GM20431 (cell line): ENCODE data around the gene DHX40.
"Not testable (repeated sequence)": the region's sequence is repeated elsewhere in the genome, so short reads cannot be mapped to it uniquely, and the experiment has no call there.

ENCODE experiments used
- in situ Hi-C: fragments of 300-500 bp; cut with MseI, MboI; formaldehyde crosslinking; loops from one replicate; pipeline ENCODE4 v1.15.0; 2020; ENCODE audit warnings: low sequenced_read_pairs; ENCODE audit not compliant: unreplicated experiment

DHX40 gene

GRCh38 chr17:59626756-59627155 is 61.3 kb downstream of the DHX40 start:
- in situ Hi-C loops, result no loop called here

DNA sequence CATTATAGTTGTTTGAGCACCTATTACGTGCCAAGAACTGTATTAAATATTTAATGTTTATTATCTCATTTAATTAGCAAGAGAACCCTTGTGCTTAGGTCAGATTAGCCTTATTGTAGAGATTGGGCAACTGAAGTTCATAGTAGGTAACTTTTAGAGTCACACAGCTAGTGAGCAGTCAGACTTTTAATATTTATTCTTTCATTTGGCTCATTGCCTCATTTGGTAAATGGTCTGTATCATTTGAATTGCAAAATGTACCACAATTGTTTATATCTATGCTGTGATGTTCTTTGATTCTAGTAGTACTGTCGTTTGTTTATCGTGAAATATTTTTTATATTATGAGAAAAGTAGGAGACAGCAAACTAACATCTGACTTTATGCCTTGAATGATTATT is 61.9 kb downstream of the DHX40 start:
- in situ Hi-C loops, result no loop called here

DNA sequence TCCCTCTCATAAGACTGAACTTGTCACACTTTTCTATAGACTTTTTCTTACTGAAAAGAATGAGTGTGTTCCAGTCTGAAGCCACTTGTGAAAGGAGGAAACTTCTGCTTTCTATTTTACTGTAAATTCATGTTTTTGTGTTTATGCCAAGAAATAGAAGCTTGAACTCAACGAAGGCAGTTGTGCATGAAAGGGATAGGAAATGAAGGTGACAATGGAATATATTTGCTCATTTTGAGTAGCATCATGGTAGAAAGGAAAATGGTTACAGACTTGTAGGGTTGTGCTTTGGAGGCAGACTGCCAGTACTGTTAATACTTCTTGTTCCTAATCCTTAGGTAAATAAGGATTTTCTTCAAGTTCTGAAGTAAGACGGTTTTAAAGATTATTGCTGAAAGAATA is 62.4 kb downstream of the DHX40 start:
- in situ Hi-C loops, result no loop called here

- in situ Hi-C loops, result no loop called here
These were observed 63.8 kb downstream of the DHX40 start for GRCh38 chr17:59629174-59629573.

GRCh38 chr17:59631276-59631675 is 65.9 kb downstream of the DHX40 start:
- in situ Hi-C loops, result no loop called here

DNA sequence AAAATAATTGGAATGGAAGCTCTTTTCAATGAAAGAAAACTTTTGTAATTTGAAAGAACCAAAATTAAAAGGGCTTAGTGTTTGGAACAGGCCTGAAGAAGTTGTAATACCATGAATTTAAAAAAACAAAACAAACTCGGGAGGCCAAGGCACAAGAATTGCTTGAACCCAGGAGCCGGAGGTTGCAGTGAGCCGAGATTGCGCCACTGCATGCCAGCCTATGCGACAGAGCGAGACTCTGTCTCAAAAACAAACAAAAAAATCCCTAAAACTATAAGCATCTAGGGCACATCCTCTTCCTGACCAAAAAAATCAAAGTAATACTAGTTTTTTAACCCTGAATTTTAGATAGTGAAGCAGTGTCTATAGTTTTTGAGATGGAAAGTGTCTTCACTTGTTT is 67.0 kb downstream of the DHX40 start:
- in situ Hi-C loops, result no loop called here

- in situ Hi-C loops, result no loop called here
These were observed 68.4 kb downstream of the DHX40 start for GRCh38 chr17:59633658-59634359.

DNA sequence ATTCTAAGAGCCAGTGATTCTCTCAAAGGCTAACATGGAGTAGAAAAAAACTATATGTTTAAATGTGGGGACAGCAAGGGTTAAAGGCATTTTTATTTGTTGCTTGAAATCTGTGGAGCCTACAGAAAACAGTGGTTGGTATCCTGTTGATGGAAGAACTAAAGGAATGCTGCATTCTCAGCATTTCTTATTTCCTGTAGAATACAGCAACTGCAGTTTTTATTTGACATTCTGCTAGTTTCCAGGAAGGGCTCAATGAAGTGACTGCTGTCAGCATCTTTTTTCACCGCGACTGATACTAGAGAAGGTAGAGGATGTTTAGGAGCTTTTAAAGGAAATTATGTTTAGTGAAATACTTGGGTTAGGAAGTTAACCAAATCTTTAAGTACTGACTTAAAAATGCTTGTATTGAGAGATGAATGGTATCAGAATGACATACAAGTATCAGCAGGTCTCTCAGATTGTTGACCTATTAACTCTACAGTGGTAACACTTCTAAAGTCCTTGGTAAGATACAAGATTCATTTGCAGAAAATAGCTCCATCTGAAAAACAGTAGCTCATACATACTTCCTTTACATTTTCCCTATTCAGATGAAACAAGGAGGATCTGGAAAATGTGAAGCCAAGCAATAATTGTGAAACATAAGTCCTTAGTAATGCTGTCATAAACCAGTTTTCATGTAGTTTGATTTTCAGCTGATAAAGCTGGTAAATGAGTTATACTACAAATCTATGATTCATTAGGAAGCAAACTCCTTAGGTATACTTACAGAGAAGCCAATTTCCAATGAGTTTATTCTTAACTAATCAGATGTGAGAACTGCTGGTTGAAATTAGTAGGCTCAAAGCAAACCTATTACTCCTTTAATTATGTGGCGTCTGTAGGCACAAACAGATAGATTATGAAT is 69.5 kb downstream of the DHX40 start:
- in situ Hi-C loops, result no loop called here

DNA sequence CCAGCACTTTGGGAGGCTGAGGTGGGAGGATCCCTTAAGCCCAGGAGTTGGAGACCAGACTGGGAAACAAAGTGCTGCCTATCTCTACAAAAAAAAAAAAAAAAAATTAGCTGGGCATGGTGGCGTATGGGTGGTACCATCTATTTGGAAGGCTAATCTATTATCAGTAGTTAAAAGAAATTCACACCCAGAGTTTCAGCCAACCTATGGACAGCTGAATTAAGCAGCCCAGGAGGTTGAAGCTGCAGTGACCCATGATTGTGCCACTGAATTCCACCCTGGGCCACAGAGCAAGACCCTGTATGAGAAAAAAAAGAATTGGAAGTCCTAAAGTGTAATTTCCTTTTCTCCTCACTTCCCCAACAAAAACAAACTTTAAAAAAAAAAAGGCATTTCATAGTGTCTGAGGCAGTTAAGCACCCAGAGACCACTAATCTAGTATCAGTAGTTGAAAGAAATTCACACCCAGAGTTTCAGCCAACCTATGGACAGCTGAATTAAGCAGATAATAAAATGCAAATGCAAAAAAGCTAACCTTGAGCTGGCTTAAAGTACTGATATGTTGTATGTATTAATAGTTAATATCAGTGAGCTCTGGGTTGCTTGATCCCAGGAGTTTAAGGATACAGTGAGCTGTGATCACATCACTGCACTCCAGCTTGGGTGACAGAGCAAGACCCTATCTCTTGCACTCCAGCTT is 72.4 kb downstream of the DHX40 start:
- in situ Hi-C loops, result no loop called here

DNA sequence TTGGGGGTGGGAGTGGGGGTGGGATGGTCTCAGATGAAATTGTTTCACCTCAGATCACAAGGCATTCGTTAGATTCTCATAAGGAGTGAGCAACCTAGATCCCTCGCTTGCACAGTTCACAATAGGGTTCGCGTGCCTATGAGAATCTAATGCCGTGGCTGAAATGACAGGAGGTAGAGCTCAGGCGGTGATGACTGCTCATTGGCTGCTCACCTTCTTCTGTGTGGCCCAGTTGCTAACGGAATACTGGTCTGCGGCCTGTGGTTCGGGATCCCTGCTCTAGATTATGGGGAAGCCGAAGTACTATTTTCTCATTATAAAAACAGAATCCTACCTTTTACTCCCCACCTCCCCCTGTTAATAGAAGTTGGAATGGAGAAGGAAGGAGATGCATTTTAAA is 73.1 kb downstream of the DHX40 start:
- in situ Hi-C loops, result no loop called here

- in situ Hi-C loops, result no loop called here
These were observed 76.5 kb downstream of the DHX40 start for GRCh38 chr17:59641799-59642484.

GRCh38 chr17:59642565-59642964 is 77.2 kb downstream of the DHX40 start:
- in situ Hi-C loops, result no loop called here

DNA sequence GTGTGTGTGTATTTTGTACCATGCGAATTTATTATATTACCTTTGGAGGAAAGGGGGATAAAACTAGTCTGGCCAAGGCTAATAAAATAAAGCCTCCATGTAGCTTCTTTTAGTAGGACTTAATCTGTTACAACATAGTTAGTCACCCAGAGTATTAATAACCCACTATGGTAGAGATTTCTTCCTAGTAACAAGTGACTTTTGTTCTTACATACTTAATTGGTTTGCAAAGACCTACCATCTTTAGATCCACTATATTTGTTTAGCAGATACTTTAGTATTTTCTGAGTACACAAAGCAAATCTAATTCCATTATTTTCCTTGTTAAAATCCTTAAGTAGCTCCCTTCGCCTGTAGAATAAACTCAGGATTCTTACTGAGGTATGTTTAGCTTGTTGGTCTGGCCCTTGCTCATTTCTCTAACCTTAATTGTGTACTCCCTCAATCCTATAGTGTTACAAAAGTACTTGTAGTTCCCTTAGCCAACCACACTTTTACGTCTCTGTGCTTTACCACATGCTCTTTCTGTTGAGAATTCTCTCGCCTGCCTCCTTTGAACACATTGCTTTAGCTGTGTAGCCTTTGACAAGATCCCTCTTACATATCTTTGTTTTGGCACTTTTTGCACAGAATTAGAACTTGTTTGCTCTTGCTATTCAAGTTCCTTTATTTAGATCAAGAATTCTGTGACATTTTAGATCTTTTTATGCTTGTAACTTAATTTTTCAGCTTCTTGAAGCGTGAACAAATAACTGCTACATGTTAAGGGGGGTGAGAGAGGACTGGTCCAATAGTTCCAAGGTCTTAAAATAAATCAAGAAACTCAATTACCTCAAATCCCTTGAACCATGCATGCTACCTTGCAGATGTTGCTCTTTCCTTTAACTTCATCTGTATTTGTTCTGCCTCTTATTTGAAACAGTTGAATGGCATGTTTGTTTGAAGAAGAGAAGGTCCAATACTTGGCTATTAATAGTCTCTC is 78.0 kb downstream of the DHX40 start:
- in situ Hi-C loops, result no loop called here

DNA sequence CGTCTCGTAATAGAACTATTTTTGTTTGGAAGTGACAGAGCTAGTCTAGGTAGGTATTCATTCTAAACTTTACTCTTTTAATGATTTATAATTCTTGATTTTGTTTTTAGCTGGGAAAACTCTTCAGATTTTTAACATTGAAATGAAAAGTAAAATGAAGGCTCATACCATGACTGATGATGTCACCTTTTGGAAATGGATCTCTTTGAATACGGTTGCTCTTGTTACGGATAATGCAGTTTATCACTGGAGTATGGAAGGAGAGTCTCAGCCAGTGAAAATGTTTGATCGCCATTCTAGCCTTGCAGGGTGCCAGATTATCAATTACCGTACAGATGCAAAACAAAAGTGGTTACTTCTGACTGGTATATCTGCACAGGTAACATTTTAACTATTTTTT is 81.9 kb downstream of the DHX40 start:
- in situ Hi-C loops, result no loop called here

GRCh38 chr17:59649886-59650285 is 84.5 kb downstream of the DHX40 start:
- in situ Hi-C loops, result no loop called here

GRCh38 chr17:59650642-59651041 is 85.2 kb downstream of the DHX40 start:
- in situ Hi-C loops, result no loop called here

GRCh38 chr17:59651346-59651745 is 85.9 kb downstream of the DHX40 start:
- in situ Hi-C loops, result no loop called here

GRCh38 chr17:59652119-59652518 is 86.7 kb downstream of the DHX40 start:
- in situ Hi-C loops, result no loop called here

GRCh38 chr17:59656624-59657023 is 91.2 kb downstream of the DHX40 start:
- in situ Hi-C loops, result not testable (repeated sequence)
